ENCODE data around the gene EPOP. TPM values are rescaled to one million over a fixed set of nuclear protein-coding genes. Genes with fewer than 3 reads are reported as not detected.
"Not testable (repeated sequence)": the region's sequence is repeated elsewhere in the genome, so short reads cannot be mapped to it uniquely, and the experiment has no call there.

Gene EPOP
- total and polyA plus RNA-seq, 4 donors, result 0.40 to 2.8 (median 2.2) TPM

DNA sequence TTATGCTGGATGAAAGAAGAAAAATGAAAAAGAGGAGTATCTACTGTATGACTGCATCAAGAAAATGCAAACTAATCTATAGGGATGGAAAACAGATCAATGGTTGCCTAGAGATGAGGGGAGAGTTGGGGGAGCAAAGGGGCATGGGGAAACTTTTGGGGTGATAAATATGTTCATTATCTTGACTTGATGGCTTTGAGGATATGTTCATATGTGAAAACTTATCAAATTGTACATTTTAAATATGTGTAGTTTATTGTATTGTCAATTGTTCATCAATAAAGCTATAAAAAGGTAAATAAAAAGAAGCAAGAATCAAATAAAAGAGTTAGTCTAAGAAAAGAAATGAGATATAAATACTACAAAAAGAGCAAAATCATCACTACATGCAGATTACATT lies 49.3 kb downstream of the EPOP start:
- H3K9ac ChIP-seq (ENCODE audit: insufficient read depth in 1 of 2, low read length in 2 of 2), result no peak overlapping the region
- ATAC-seq (ENCODE audit: insufficient read depth, low FRiP score) (no peak), DNase-seq (no peak)
- no peaks in the 10 kb centered on the region for H3K36me3 ChIP-seq (ENCODE audit: control insufficient read depth in 4 of 4, insufficient read depth in 4 of 4, low read length in 4 of 4)
- H3K4me3 ChIP-seq, result no peak overlapping the region
- H3K9me3 ChIP-seq (ENCODE audit: control insufficient read depth in 4 of 4, insufficient read depth in 3 of 4, low read length in 3 of 4), result no peaks in the 10 kb centered on the region
- H3K27me3 ChIP-seq (ENCODE audit: control insufficient read depth in 3 of 3, insufficient read depth in 3 of 3, low read length in 2 of 3), result peaks cover 0 to 4% (median 0%) of the 10 kb centered on the region in 3 donors
- H3K27ac ChIP-seq (ENCODE audit: low read depth in 1 of 2, low read length in 1 of 2), result no peak overlapping the region
- TF ChIP-seq, protein P1, sequence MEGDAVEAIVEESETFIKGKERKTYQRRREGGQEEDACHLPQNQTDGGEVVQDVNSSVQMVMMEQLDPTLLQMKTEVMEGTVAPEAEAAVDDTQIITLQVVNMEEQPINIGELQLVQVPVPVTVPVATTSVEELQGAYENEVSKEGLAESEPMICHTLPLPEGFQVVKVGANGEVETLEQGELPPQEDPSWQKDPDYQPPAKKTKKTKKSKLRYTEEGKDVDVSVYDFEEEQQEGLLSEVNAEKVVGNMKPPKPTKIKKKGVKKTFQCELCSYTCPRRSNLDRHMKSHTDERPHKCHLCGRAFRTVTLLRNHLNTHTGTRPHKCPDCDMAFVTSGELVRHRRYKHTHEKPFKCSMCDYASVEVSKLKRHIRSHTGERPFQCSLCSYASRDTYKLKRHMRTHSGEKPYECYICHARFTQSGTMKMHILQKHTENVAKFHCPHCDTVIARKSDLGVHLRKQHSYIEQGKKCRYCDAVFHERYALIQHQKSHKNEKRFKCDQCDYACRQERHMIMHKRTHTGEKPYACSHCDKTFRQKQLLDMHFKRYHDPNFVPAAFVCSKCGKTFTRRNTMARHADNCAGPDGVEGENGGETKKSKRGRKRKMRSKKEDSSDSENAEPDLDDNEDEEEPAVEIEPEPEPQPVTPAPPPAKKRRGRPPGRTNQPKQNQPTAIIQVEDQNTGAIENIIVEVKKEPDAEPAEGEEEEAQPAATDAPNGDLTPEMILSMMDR (IDR thresholded peaks at IDR 0.05; ENCODE audit: control extremely low read depth, extremely low read depth), result no peak
- H3K4me1 ChIP-seq (ENCODE audit: control insufficient read depth in 5 of 5, insufficient read depth in 5 of 5, low read length in 5 of 5), result no peaks in the 10 kb centered on the region

GRCh38 chr17:38624782-38625355 lies 49.9 kb downstream of the EPOP start:
- H3K9me3 ChIP-seq (ENCODE audit: control insufficient read depth in 4 of 4, insufficient read depth in 3 of 4, low read length in 3 of 4); H3K4me3 ChIP-seq; H3K27ac ChIP-seq (ENCODE audit: low read depth in 1 of 2, low read length in 1 of 2); DNase-seq; H3K27me3 ChIP-seq (ENCODE audit: control insufficient read depth in 3 of 3, insufficient read depth in 3 of 3, low read length in 2 of 3); H3K4me1 ChIP-seq (ENCODE audit: control insufficient read depth in 5 of 5, insufficient read depth in 5 of 5, low read length in 5 of 5); ATAC-seq (ENCODE audit: insufficient read depth, low FRiP score); H3K36me3 ChIP-seq (ENCODE audit: control insufficient read depth in 4 of 4, insufficient read depth in 4 of 4, low read length in 4 of 4); H3K9ac ChIP-seq (ENCODE audit: insufficient read depth in 1 of 2, low read length in 2 of 2): not testable (repeated sequence)
- WGBS, 2 donors, result 71 to 77% methylated on average over 14 of the region's 14 CpGs

Small RNA genes within 50 kb of the gene (small RNA-seq; reads per million reads assigned to genes)
- gene MIR4726 (ENCODE audit: low replicate concordance) (0.10 reads per million), gene MIR4734 (ENCODE audit: low replicate concordance) (not detected)

Other genes with a start within 250 kb of the EPOP start
- 10 to 100 TPM; 59.2 to 91.7 TPM for gene ARHGAP23, start 246.5 kb downstream of the EPOP start, total RNA-seq
- gene ARHGAP23, start 246.5 kb downstream of the EPOP start, polyA plus RNA-seq, result 10 to 100 TPM; 18.3 to 19.2 TPM
- gene SRCIN1, start 69.0 kb downstream of the EPOP start, total RNA-seq, result 10 to 100 TPM in 1 of 2 donors, 1 to 10 TPM in 1; 2.4 to 15.0 TPM
- gene SRCIN1, start 69.0 kb downstream of the EPOP start, polyA plus RNA-seq, result 1 to 10 TPM; 1.5 to 2.5 TPM
- gene MLLT6, start 30.3 kb upstream of the EPOP start, total RNA-seq, result 100 to 1,000 TPM in 1 of 2 donors, 10 to 100 TPM in 1; 70.1 to 108 TPM
- gene MLLT6, start 30.3 kb upstream of the EPOP start, polyA plus RNA-seq, result 10 to 100 TPM; 64.0 to 70.6 TPM
- 10 to 100 TPM in 1 of 2 donors, 1 to 10 TPM in 1; 2.4 to 49.7 TPM for gene CISD3, start 55.4 kb upstream of the EPOP start, total RNA-seq
- 10 to 100 TPM; 34.4 to 41.5 TPM for gene CISD3, start 55.4 kb upstream of the EPOP start, polyA plus RNA-seq
- 10 to 100 TPM; 29.2 to 43.3 TPM for gene PCGF2, start 73.4 kb upstream of the EPOP start, total RNA-seq
- 10 to 100 TPM; 17.1 to 61.4 TPM for gene PCGF2, start 73.4 kb upstream of the EPOP start, polyA plus RNA-seq
- gene PSMB3, start 77.8 kb upstream of the EPOP start, total RNA-seq, result 100 to 1,000 TPM in 1 of 2 donors, 10 to 100 TPM in 1; 81.3 to 175 TPM
- gene PSMB3, start 77.8 kb upstream of the EPOP start, polyA plus RNA-seq, result 100 to 1,000 TPM; 293 to 374 TPM
- gene PIP4K2B, start 124.6 kb upstream of the EPOP start, total RNA-seq, result 10 to 100 TPM; 42.1 to 42.3 TPM
- 10 to 100 TPM; 16.1 to 16.3 TPM for gene PIP4K2B, start 124.6 kb upstream of the EPOP start, polyA plus RNA-seq
- gene CWC25, start 150.4 kb upstream of the EPOP start, total RNA-seq, result 10 to 100 TPM; 21.2 TPM
- 10 to 100 TPM; 20.1 to 21.4 TPM for gene CWC25, start 150.4 kb upstream of the EPOP start, polyA plus RNA-seq
- 1,000 to 10,000 TPM in 1 of 2 donors, 100 to 1,000 TPM in 1; 989 to 1,269 TPM for gene RPL23, start 178.8 kb upstream of the EPOP start, total RNA-seq
- 1,000 to 10,000 TPM; 2,276 to 4,467 TPM for gene RPL23, start 178.8 kb upstream of the EPOP start, polyA plus RNA-seq
- 100 to 1,000 TPM in 1 of 2 donors, 10 to 100 TPM in 1; 78.8 to 140 TPM for gene LASP1, start 195.1 kb upstream of the EPOP start, total RNA-seq
- 10 to 100 TPM; 65.5 to 85.1 TPM for gene LASP1, start 195.1 kb upstream of the EPOP start, polyA plus RNA-seq

Data from lung (tissue), 13 donors.